ENCODE data around the gene PRKAG2.

PRKAG2 gene

GRCh38 chr7:151923097-151923876 is 46.4 kb upstream of the PRKAG2 start:
- DNase-seq (ENCODE audit: low read depth): peak; percentile 79

GRCh38 chr7:151921451-151921850 is 44.5 kb upstream of the PRKAG2 start:
- no peak for DNase-seq (ENCODE audit: low read depth)
- TF ChIP-seq CTCF (IDR thresholded peaks at IDR 0.05; ENCODE audit: low read depth, low read length) (no peak), MYC (IDR thresholded peaks at IDR 0.05; ENCODE audit: low read depth, low read length) (no peak), MAX (IDR thresholded peaks at IDR 0.05; ENCODE audit: low read depth, low read length) (no peak), POLR2A (IDR thresholded peaks at IDR 0.05; ENCODE audit: extremely low read depth, insufficient read length) (no peak)

More at GRCh38 chr7:151923097-151923876, 46.4 kb upstream of the PRKAG2 start:
- no peak for TF ChIP-seq MAX (IDR thresholded peaks at IDR 0.05; ENCODE audit: low read depth, low read length)
- TF ChIP-seq MYC (IDR thresholded peaks at IDR 0.05; ENCODE audit: low read depth, low read length): 0 out of 2 replicates have a peak, but pooled peaks have one; percentile 20
- H3K4me3 ChIP-seq (ENCODE audit: low read depth, low read length): no peak overlapping the region

GRCh38 chr7:151920488-151920887 is 43.6 kb upstream of the PRKAG2 start:
- H3K4me3 ChIP-seq (ENCODE audit: low read depth, low read length): no peak overlapping the region
- no peak for DNase-seq (ENCODE audit: low read depth)

More at GRCh38 chr7:151921451-151921850, 44.5 kb upstream of the PRKAG2 start:
- no peak overlapping the region for H3K4me3 ChIP-seq (ENCODE audit: low read depth, low read length)

GRCh38 chr7:151919595-151919994 is 42.7 kb upstream of the PRKAG2 start:
- H3K4me3 ChIP-seq (ENCODE audit: low read depth, low read length): no peak overlapping the region
- no peak for DNase-seq (ENCODE audit: low read depth)
- no peak for TF ChIP-seq MYC (IDR thresholded peaks at IDR 0.05; ENCODE audit: low read depth, low read length)

More at GRCh38 chr7:151920488-151920887, 43.6 kb upstream of the PRKAG2 start:
- no peak for TF ChIP-seq POLR2A (IDR thresholded peaks at IDR 0.05; ENCODE audit: extremely low read depth, insufficient read length)
- TF ChIP-seq CTCF (IDR thresholded peaks at IDR 0.05; ENCODE audit: low read depth, low read length): no peak
- TF ChIP-seq MAX (IDR thresholded peaks at IDR 0.05; ENCODE audit: low read depth, low read length): no peak
- TF ChIP-seq MYC (IDR thresholded peaks at IDR 0.05; ENCODE audit: low read depth, low read length): no peak

GRCh38 chr7:151918510-151918843 is 41.6 kb upstream of the PRKAG2 start:
- no peak overlapping the region for H3K4me3 ChIP-seq (ENCODE audit: low read depth, low read length)
- no peak for DNase-seq (ENCODE audit: low read depth)
- no peak for TF ChIP-seq POLR2A (IDR thresholded peaks at IDR 0.05; ENCODE audit: extremely low read depth, insufficient read length)
- TF ChIP-seq MYC (IDR thresholded peaks at IDR 0.05; ENCODE audit: low read depth, low read length): no peak
- TF ChIP-seq MAX (IDR thresholded peaks at IDR 0.05; ENCODE audit: low read depth, low read length): no peak
- TF ChIP-seq CTCF (IDR thresholded peaks at IDR 0.05; ENCODE audit: low read depth, low read length): no peak

- TF ChIP-seq MAX (IDR thresholded peaks at IDR 0.05; ENCODE audit: low read depth, low read length) (peak; percentile 91), CTCF (IDR thresholded peaks at IDR 0.05; ENCODE audit: low read depth, low read length) (no peak), POLR2A (IDR thresholded peaks at IDR 0.05; ENCODE audit: extremely low read depth, insufficient read length) (no peak), MYC (IDR thresholded peaks at IDR 0.05; ENCODE audit: low read depth, low read length) (peak; percentile 89)
- no peak overlapping the region for H3K4me3 ChIP-seq (ENCODE audit: low read depth, low read length)
- DNase-seq (ENCODE audit: low read depth): peak; percentile 74
Observed at GRCh38 chr7:151917791-151918509, 41.0 kb upstream of the PRKAG2 start.

All from NB4 (cell line).